Right lobe of liver (tissue), 6 donors: Measurements from ENCODE around the gene GNGT2. TPM values are rescaled to one million over a fixed set of nuclear protein-coding genes. Genes with fewer than 3 reads are reported as not detected.

ENCODE experiments used
- ATAC-seq, 4 donors: fragments of 200-7000 bp; cut with Tn5 transposase; one replicate each; pipeline ENCODE4 v1.9.1; 2020; ENCODE audit warnings: mild to moderate bottlenecking in 4 of 4, moderate library complexity in 4 of 4
- DNase-seq, 3 donors: peaks; one replicate each; pipeline ENCODE4 v3.0.0-alpha.2; 2020
- H3K27ac ChIP-seq, 3 donors: fragments of 200-600 bp; one replicate each; pipeline ENCODE4 v1.8.0; 2022
- H3K27me3 ChIP-seq, 2 donors: fragments of 200-600 bp; one replicate each; pipeline ENCODE4 v1.8.0; 2022
- H3K36me3 ChIP-seq, 4 donors: fragments of 200-600 bp; sonication (generic) in 1 of 4; one replicate each; pipeline versions ENCODE4 v1.5.1 to v1.8.0; 2017 to 2022; ENCODE audit warnings: control low read depth in 1 of 4
- H3K4me1 ChIP-seq, 4 donors: fragments of 200-600 bp; sonication (generic) in 1 of 4; one replicate each; pipeline versions ENCODE4 v1.5.1 to v1.8.0; 2017 to 2022; ENCODE audit warnings: control low read depth in 1 of 4
- H3K4me3 ChIP-seq, 3 donors: fragments of 200-600 bp; one replicate each; pipeline ENCODE4 v1.8.0; 2022
- H3K9me3 ChIP-seq, 4 donors: fragments of 200-600 bp; sonication (generic) in 1 of 4; one replicate each; pipeline versions ENCODE4 v1.5.1 to v1.8.0; 2017 to 2022; ENCODE audit warnings: control low read depth in 1 of 4
- CTCF ChIP-seq, 4 donors: fragments of 200-600 bp in 3 of 4; fragments of 450-650 bp in 1 of 4; IDR thresholded peaks; one replicate each; pipeline versions ENCODE4 v1.5.1 to v1.8.0; 2016 to 2022; ENCODE audit warnings: antibody characterized with exemption in 4 of 4, mild to moderate bottlenecking in 2 of 4
- POLR2A ChIP-seq: fragments of 450-650 bp; IDR thresholded peaks from one replicate; pipeline ENCODE4 v1.6.1; 2017; ENCODE audit warnings: antibody characterized with exemption, mild to moderate bottlenecking
- WGBS: methylation state at CpG from one replicate; pipeline ENCODE4 v1.1.6; 2018; ENCODE audit warnings: low coverage, low lambda C conversion rate; ENCODE audit not compliant: insufficient coverage; ENCODE audit errors: missing lambda C conversion rate; 5-methylcytosine and 5-hydroxymethylcytosine counted together
- intact Hi-C, 2 donors: fragments of 100-400 bp; cut with DNase I; formaldehyde crosslinking; loops; one replicate each; pipeline versions ENCODE4 v1.11.2 to v1.14.1; 2022
- total RNA-seq, 6 experiments: library from RNA; depleted of rRNA in 2 of 6; stranded (reverse); fragments of >200 nt in 2 of 6; fragmentation: NEBNext Ultra II Directional in 3 of 6; extraction: Animal tissue kit (Norgen Biotek cat#: 25700) in 3 of 6; gene quantifications; one replicate each; pipeline versions ENCODE4 v1.1.0 to v1.2.4, GENCODE V29; 2016 to 2023
- donor health status: DM: no; HTN: yes; CAD: no.
- donor health status: DM: no; HTN: no; CAD: no.
- donor health status: DM: no; HTN: no; CAD: no.
- donor health status: DM: no; HTN: yes; CAD: no.
- donor health status: DM: no; HTN: yes; CAD: no.

GNGT2 gene
- total RNA-seq, 6 experiments from 2014 or later: 0.61 to 1.6 (median 1.2) TPM

GRCh38 chr17:49168706-49169105 is 41.7 kb downstream of the GNGT2 start:
- no peaks in the 10 kb centered on the region for H3K36me3 ChIP-seq
- TF ChIP-seq POLR2A (no peak), CTCF (IDR thresholded peaks at IDR 0.05) (no peak)
- H3K9me3 ChIP-seq: no peaks in the 10 kb centered on the region
- no peak overlapping the region for H3K27ac ChIP-seq
- WGBS: 43% methylated on average over 6 of the region's 9 CpGs
- no peak for ATAC-seq
- intact Hi-C loops: no loop called here
- no peaks in the 10 kb centered on the region for H3K4me1 ChIP-seq
- no peaks in the 10 kb centered on the region for H3K27me3 ChIP-seq
- no peak overlapping the region for H3K4me3 ChIP-seq
- DNase-seq: no peak

- H3K27ac ChIP-seq: no peak overlapping the region
- no peak for TF ChIP-seq CTCF (IDR thresholded peaks at IDR 0.05)
- no peak for TF ChIP-seq POLR2A
- ATAC-seq: no peak
- 83% methylated on average over 2 of the region's 2 CpGs for WGBS
- H3K9me3 ChIP-seq: no peaks in the 10 kb centered on the region
- intact Hi-C loops: no loop called here
- DNase-seq: no peak
- H3K4me3 ChIP-seq: no peak overlapping the region
- H3K4me1 ChIP-seq: no peaks in the 10 kb centered on the region
- H3K27me3 ChIP-seq: no peaks in the 10 kb centered on the region
- H3K36me3 ChIP-seq: no peaks in the 10 kb centered on the region
These were observed 45.2 kb downstream of the GNGT2 start for GRCh38 chr17:49165143-49165542.

GRCh38 chr17:49162866-49163265 is 47.5 kb downstream of the GNGT2 start:
- intact Hi-C loops: no loop called here
- ATAC-seq: no peak
- H3K36me3 ChIP-seq: no peaks in the 10 kb centered on the region
- H3K4me3 ChIP-seq: no peak overlapping the region
- H3K27ac ChIP-seq: no peak overlapping the region
- no peak for TF ChIP-seq POLR2A
- TF ChIP-seq CTCF (IDR thresholded peaks at IDR 0.05): no peak
- no peaks in the 10 kb centered on the region for H3K27me3 ChIP-seq
- no peaks in the 10 kb centered on the region for H3K4me1 ChIP-seq
- WGBS: 66% methylated on average over 4 of the region's 4 CpGs
- H3K9me3 ChIP-seq: no peaks in the 10 kb centered on the region
- no peak for DNase-seq

- Histone ChIP-seq H3K4me3 (no peak overlapping the region), H3K36me3 (no peaks in the 10 kb centered on the region), H3K4me1 (no peaks in the 10 kb centered on the region), H3K27me3 (no peaks in the 10 kb centered on the region), H3K27ac (no peak overlapping the region), H3K9me3 (no peaks in the 10 kb centered on the region)
- ATAC-seq (no peak), DNase-seq (no peak)
- 33% methylated on average over 8 of the region's 8 CpGs for WGBS
- intact Hi-C loops: no loop called here
- no peak for TF ChIP-seq POLR2A
- TF ChIP-seq CTCF (IDR thresholded peaks at IDR 0.05): no peak
These were observed 52.6 kb downstream of the GNGT2 start for GRCh38 chr17:49157784-49158183.

- Histone ChIP-seq H3K36me3 (no peaks in the 10 kb centered on the region), H3K9me3 (no peaks in the 10 kb centered on the region), H3K27ac (no peak overlapping the region), H3K27me3 (no peaks in the 10 kb centered on the region), H3K4me1 (no peaks in the 10 kb centered on the region), H3K4me3 (no peak overlapping the region)
- WGBS: 36% methylated on average over 6 of the region's 11 CpGs
- no peak for ATAC-seq
- intact Hi-C loops: no loop called here
- no peak for TF ChIP-seq POLR2A
- no peak for TF ChIP-seq CTCF (IDR thresholded peaks at IDR 0.05)
- no peak for DNase-seq
These were observed 54.1 kb downstream of the GNGT2 start for GRCh38 chr17:49156256-49156655.
